ENCODE measurements around the gene PDE2A.

GRCh38 chr11:72591023-72591422 lies 83.2 kb downstream of the PDE2A start:
- TF ChIP-seq CTCF (IDR thresholded peaks at IDR 0.05; ENCODE audit: borderline replicate concordance, extremely low read depth, low read length, poor library complexity, severe bottlenecking) (no peak), EZH2 (IDR thresholded peaks at IDR 0.05; ENCODE audit: borderline replicate concordance, low read depth, low read length, severe bottlenecking) (no peak)
